Neutrophil (primary cell): ENCODE data around the gene MEG3.

ENCODE experiments used
- H3K27ac ChIP-seq: fragments of 200-600 bp; sonication (generic); 2 replicates; pipeline ENCODE4 v1.5.1; 2016; ENCODE audit warnings: mild to moderate bottlenecking, moderate library complexity
- H3K27me3 ChIP-seq: fragments of 200-600 bp; sonication (generic); 2 replicates; pipeline ENCODE4 v1.6.0; 2016; ENCODE audit warnings: mild to moderate bottlenecking
- H3K36me3 ChIP-seq: fragments of 200-600 bp; sonication (generic); 2 replicates; pipeline ENCODE4 v1.5.1; 2017
- H3K4me1 ChIP-seq, 2 experiments: fragments of 200-600 bp in 1 of 2; sonication (generic) in 1 of 2; 1 replicate in 1 of 2; 2 replicates in 1 of 2; pipeline versions ENCODE4 v1.5.1 to v1.6.1; 2013 to 2016; ENCODE audit warnings: low read depth in 1 of 2, low read length in 1 of 2, mild to moderate bottlenecking in 1 of 2, moderate library complexity in 1 of 2; ENCODE audit not compliant: control insufficient read depth in 1 of 2, insufficient read depth in 1 of 2
- H3K4me3 ChIP-seq, 2 experiments: fragments of 200-600 bp in 1 of 2; sonication (generic) in 1 of 2; 1 replicate in 1 of 2; 2 replicates in 1 of 2; pipeline ENCODE4 v1.5.1; 2013 to 2016; ENCODE audit warnings: low read depth in 1 of 2, low read length in 1 of 2, mild to moderate bottlenecking in 1 of 2, moderate library complexity in 1 of 2
- H3K9me3 ChIP-seq: fragments of 200-600 bp; sonication (generic); 2 replicates; pipeline ENCODE4 v1.5.1; 2016
- TF ChIP-seq, protein P1 (sequence below): fragments of 200-600 bp; sonication (generic); IDR thresholded peaks from 2 replicates; pipeline ENCODE4 v1.5.1; 2016; ENCODE audit warnings: antibody characterized with exemption

MEG3 gene

DNA sequence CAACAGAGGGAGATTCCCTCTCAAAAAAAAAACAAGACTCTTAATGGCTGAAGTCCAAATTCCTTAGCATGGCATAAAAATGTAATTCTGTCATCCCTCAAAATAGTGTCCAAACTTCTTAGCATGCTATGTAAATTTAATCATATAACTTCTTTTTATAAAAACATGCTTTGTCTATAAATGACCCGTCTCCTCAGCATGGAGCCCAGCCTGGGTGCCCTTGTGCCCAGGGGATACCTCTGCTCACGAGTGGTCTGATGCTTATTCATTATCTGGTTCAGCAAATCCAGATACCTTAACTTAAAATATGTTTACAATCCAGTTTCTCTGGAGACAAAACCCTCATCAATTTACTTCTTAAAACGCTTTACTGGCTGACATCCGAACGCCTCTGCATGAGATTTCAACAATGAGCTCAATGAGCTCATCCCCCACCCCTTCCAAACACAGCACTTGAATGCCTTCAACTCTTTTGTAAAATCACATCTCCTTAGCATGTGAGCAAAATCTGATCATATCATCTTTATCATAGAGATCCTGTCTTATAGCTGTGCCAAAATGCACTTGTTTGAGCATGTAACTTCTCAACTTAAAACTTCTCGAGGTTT is 61.9 kb downstream of the MEG3 start:
- Histone ChIP-seq H3K9me3 (no peaks in the 10 kb centered on the region), H3K36me3 (no peaks in the 10 kb centered on the region), H3K4me1 (no peaks in the 10 kb centered on the region), H3K27ac (no peak overlapping the region), H3K27me3 (peaks cover 13% of the 10 kb centered on the region), H3K4me3 (no peak overlapping the region)
- TF ChIP-seq, protein P1, sequence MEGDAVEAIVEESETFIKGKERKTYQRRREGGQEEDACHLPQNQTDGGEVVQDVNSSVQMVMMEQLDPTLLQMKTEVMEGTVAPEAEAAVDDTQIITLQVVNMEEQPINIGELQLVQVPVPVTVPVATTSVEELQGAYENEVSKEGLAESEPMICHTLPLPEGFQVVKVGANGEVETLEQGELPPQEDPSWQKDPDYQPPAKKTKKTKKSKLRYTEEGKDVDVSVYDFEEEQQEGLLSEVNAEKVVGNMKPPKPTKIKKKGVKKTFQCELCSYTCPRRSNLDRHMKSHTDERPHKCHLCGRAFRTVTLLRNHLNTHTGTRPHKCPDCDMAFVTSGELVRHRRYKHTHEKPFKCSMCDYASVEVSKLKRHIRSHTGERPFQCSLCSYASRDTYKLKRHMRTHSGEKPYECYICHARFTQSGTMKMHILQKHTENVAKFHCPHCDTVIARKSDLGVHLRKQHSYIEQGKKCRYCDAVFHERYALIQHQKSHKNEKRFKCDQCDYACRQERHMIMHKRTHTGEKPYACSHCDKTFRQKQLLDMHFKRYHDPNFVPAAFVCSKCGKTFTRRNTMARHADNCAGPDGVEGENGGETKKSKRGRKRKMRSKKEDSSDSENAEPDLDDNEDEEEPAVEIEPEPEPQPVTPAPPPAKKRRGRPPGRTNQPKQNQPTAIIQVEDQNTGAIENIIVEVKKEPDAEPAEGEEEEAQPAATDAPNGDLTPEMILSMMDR: no peak

DNA sequence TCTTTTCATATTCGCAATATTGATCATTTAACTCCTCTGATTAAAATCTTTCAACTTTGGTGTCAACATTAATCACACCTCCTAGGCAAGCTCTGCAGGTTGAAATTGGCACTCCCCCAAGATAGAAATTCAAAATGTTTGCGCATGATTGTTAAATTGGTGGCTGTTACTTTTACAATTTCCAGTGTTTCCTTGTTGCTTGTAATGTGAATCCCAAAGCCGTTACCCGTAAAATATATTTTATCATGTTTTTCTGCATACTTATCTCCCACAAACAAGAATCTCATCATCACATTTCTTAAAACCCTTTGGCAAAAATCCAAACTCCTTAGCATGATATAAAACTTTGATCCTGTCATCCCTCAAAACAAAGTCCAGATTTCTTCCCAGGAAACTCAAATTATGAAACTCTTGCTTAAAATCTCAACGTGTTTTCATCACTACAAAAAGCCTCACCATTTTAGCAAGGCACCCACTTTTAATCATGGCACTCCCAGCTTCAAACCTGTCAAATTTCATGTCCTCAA is 62.9 kb downstream of the MEG3 start:
- no peaks in the 10 kb centered on the region for H3K4me1 ChIP-seq
- no peaks in the 10 kb centered on the region for H3K9me3 ChIP-seq
- TF ChIP-seq, protein P1: no peak
- H3K27me3 ChIP-seq: peaks cover 13% of the 10 kb centered on the region
- no peaks in the 10 kb centered on the region for H3K36me3 ChIP-seq
- no peak overlapping the region for H3K27ac ChIP-seq
- H3K4me3 ChIP-seq: no peak overlapping the region

DNA sequence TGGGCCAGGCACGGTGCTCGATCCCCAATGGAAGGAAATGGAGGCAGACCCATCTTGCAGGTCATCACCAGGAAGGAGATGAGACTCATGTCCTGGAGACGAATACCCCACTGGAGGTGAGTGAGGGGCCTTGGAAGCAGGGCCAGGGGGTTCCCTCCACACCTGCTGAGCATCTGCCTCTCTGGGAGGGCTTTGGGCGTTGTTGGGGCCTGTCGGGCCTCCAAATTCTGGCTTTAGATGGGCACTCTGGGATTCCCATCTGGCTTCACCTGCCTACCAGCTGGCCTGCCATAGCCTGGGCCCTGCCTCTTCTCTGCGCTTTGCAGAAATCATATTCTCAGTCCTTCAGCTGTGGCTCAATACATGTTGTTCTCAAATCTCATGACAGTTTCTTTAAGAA is 63.7 kb downstream of the MEG3 start:
- H3K27ac ChIP-seq: no peak overlapping the region
- no peaks in the 10 kb centered on the region for H3K4me1 ChIP-seq
- H3K27me3 ChIP-seq: peaks cover 13% of the 10 kb centered on the region
- no peaks in the 10 kb centered on the region for H3K9me3 ChIP-seq
- TF ChIP-seq, protein P1: no peak
- no peak overlapping the region for H3K4me3 ChIP-seq
- H3K36me3 ChIP-seq: no peaks in the 10 kb centered on the region

DNA sequence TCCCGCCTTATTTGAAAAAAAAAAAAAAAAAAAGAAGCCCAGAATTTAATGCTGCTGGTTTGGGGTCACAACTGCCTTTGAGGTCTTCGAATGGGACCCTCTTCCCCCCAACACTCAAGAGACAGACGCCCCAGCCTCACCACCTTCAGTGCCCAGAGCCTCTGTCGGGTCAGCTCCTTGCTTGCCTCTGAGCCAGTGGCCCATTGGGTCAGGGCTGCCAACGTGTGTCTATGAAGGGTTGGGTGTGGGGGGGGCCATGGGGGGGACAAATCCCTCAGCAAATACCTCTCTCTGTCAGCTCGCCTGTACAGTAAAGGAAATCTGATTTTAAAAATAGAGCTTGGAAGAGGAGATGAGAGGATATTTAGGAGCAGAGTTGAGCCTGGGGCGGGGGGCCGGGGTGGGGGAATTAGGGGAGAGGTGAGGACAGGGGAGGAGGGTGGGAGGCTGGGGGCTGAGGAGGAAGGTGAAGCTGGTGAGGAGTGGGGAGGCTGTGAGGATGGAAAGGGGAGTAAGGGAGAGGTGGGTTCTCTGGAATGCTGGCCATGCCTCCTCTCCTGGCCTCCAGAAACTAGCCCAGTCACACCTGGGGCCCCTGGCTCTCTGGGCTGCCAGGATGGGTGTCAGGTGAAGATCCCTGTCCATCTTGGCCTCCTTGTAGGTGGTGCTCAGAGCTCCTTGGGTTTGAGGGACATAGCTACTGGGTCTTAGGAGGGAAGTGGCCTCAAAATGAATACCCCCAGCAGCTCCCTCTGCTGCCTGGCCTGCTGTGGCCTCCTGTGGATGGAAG is 64.3 kb downstream of the MEG3 start:
- H3K9me3 ChIP-seq: no peaks in the 10 kb centered on the region
- TF ChIP-seq, protein P1: no peak
- H3K27me3 ChIP-seq: peaks cover 13% of the 10 kb centered on the region
- no peak overlapping the region for H3K4me3 ChIP-seq
- no peaks in the 10 kb centered on the region for H3K36me3 ChIP-seq
- no peaks in the 10 kb centered on the region for H3K4me1 ChIP-seq
- H3K27ac ChIP-seq: no peak overlapping the region

DNA sequence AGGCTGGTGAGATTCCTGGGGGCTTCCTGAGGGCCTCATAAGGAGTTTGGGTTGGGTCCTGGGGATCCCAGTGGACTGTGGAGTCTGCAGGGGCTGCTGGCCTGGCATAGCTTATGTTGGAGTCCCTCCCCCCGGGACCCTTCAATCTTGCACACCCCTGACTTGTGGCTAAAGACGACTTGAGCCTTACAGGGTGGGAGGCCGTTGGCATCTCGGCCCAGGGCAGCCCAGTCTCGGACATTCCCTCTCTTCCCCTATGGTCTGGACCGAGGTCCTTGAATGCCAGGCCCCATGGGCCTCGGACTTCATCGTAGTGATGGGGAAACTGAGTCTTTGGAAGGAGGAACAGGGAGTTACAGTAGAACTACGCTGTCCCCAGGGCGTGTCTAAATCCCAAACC is 65.1 kb downstream of the MEG3 start:
- H3K4me1 ChIP-seq: no peaks in the 10 kb centered on the region
- TF ChIP-seq, protein P1: no peak
- H3K36me3 ChIP-seq: no peaks in the 10 kb centered on the region
- no peaks in the 10 kb centered on the region for H3K9me3 ChIP-seq
- H3K4me3 ChIP-seq: no peak overlapping the region
- H3K27me3 ChIP-seq: peaks cover 13% of the 10 kb centered on the region
- no peak overlapping the region for H3K27ac ChIP-seq
